Esophagus muscularis mucosa (tissue), 4 donors: ENCODE results near the gene ATF7IP.

Experiments used
- EP300 ChIP-seq: sonication (generic); formaldehyde crosslinking; IDR thresholded peaks from one replicate; pipeline ENCODE4 v1.6.1; 2017; ENCODE audit warnings: antibody characterized with exemption
- POLR2A ChIP-seq: fragments of 450-650 bp; IDR thresholded peaks from one replicate; pipeline ENCODE4 v1.6.1; 2017; ENCODE audit warnings: antibody characterized with exemption, moderate library complexity, mild to moderate bottlenecking, low read depth
- POLR2AphosphoS5 ChIP-seq, 2 donors: sonication (generic); formaldehyde crosslinking; IDR thresholded peaks; one replicate each; pipeline ENCODE4 v1.6.1; 2017; ENCODE audit warnings: antibody characterized with exemption in 2 of 2
- TF ChIP-seq, protein P1 (sequence below), 3 experiments: fragments of 200-600 bp in 2 of 3; fragments of 450-650 bp in 1 of 3; sonication (generic) in 2 of 3; IDR thresholded peaks; one replicate each; pipeline ENCODE4 v1.5.1; 2017 to 2019; ENCODE audit warnings: antibody characterized with exemption in 3 of 3, mild to moderate bottlenecking in 2 of 3, moderate library complexity in 1 of 3

DNA sequence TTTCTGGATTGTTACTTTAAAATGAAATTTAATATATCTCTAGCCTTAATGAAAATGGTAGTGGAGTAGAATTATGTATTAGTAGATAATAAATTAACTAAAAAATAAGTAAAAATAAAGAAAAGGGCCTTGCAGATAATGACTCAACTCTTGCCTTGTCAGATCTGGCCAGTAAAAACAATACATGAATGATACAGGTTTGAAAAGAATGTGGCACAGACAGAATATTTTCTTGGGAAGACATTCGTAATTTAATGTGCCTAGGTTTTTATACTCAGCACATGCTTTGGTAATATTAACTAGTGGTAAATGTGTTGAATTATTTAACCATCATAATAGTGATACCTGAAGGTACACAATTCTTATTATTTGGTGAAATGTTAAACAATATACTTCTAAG lies 28.3 kb downstream of the ATF7IP start:
- TF ChIP-seq, protein P1, sequence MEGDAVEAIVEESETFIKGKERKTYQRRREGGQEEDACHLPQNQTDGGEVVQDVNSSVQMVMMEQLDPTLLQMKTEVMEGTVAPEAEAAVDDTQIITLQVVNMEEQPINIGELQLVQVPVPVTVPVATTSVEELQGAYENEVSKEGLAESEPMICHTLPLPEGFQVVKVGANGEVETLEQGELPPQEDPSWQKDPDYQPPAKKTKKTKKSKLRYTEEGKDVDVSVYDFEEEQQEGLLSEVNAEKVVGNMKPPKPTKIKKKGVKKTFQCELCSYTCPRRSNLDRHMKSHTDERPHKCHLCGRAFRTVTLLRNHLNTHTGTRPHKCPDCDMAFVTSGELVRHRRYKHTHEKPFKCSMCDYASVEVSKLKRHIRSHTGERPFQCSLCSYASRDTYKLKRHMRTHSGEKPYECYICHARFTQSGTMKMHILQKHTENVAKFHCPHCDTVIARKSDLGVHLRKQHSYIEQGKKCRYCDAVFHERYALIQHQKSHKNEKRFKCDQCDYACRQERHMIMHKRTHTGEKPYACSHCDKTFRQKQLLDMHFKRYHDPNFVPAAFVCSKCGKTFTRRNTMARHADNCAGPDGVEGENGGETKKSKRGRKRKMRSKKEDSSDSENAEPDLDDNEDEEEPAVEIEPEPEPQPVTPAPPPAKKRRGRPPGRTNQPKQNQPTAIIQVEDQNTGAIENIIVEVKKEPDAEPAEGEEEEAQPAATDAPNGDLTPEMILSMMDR (IDR thresholded peaks at IDR 0.05) = no peak
- TF ChIP-seq EP300 (no peak), POLR2AphosphoS5 (IDR thresholded peaks at IDR 0.05) (no peak), POLR2A (no peak)
